ENCODE data around the gene KCNQ1.

The KCNQ1 gene

DNA sequence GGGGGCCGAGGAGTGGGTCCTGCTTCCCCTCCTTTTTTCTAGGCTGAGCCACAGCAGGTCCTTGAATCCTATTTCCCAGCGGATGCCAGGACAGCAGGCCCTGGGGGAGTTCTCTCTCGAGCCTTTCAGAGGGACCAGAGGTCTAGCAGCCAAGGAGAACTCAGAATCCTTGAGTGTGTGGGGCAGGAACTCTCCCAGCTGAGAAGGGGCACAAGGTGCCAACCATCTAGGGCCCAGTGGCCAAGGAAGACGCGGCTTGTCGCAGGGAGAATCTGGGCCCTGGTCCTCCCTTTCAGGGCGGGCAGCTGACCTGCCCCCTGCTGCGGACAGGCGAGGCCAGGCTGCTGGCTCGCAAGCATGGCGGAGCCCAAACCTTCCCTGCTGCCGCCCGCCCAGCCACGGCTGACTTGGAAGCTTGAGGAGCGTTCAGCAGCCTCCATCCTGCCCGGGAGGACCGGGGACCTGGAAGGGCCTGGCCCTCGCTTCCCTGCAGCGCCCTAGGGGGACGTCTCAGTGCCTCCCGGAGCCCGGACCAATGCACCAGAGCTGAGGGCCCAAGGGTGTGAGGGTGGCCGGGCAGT lies 45.2 kb upstream of the KCNQ1 start:
- TF ChIP-seq, protein P1, sequence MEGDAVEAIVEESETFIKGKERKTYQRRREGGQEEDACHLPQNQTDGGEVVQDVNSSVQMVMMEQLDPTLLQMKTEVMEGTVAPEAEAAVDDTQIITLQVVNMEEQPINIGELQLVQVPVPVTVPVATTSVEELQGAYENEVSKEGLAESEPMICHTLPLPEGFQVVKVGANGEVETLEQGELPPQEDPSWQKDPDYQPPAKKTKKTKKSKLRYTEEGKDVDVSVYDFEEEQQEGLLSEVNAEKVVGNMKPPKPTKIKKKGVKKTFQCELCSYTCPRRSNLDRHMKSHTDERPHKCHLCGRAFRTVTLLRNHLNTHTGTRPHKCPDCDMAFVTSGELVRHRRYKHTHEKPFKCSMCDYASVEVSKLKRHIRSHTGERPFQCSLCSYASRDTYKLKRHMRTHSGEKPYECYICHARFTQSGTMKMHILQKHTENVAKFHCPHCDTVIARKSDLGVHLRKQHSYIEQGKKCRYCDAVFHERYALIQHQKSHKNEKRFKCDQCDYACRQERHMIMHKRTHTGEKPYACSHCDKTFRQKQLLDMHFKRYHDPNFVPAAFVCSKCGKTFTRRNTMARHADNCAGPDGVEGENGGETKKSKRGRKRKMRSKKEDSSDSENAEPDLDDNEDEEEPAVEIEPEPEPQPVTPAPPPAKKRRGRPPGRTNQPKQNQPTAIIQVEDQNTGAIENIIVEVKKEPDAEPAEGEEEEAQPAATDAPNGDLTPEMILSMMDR (IDR thresholded peaks at IDR 0.05; ENCODE audit: low read depth, low read length), result no peak
- peak overlapping the region; percentile 59 for H3K4me3 ChIP-seq (ENCODE audit: low read depth, low read length)

DNA sequence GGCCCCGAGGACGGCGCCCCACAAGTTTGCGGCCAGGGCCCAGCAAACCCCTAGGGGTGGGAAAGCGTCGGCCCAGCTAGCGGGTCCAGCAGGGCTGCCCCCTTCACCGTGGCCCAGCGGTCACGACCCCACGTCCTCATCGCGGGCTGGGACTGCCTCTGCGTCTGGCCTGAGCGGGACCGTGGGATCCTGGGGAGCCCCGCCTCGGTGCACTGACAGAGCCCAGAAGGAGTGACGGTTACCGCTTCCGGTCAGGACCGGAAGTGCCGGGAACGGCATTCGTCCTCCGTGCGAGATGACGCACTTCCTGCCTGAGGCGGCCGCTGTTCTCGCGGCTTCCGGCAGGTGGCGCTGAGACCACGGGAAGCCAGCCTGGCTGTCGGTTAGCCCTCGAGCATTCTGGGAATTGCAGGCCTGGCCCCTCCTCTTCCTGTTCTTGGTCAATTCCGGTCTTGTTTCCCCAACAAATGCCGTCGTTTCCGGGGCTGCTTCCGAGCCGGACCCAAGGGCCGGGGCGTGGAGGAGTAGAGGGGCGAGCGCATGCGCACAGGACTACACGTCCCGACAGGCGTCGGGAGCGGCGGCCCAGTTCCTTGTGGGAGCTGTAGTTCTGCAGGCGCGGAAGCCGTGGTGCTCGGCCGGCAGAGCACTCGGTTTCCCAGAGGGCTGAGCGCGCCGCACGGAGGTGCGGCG lies 44.6 kb upstream of the KCNQ1 start, which contains the start of gene TSSC4:
Gene TSSC4 (plus strand): TSS at position 682 of the 693 bp plus-strand sequence. CDS start 1,884 bp downstream, outside the sequence.
- TF ChIP-seq, protein P1 (IDR thresholded peaks at IDR 0.05; ENCODE audit: low read depth, low read length), result peak; percentile 88
- H3K4me3 ChIP-seq (ENCODE audit: low read depth, low read length), result peak within 1 kb of the TSS; percentile 100

DNA sequence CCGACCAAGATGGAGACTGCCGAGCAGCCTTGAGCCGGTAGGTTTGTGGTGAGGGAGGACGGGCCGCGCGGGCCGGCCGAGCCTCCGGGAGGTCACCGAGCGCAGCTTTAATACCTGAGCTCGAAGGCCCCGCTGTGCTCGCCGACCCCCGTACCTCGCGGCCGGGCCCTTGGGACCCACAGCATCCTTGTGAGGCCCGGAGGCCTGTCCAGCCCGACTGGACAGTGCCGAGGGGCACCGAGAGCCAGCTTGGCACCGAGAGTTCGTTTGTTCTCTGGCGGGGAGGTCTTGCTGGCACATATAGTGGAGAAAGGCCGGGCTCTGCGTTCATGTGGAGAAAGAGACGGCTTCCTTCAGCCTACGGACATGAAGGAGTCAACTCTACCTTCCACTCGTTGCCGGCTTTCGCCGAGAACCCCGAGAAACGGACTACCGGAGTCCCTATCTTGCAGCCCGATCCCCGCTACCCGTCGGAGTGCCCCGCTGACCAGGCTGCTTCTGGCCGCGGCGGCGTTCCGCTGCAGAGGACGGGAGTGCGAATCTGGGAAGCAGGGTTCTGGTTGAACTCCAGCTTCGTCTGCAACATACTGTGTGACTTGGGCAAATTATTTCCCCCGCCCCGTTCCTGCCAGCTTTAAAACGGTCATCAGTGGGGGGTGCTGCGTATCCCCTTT lies 43.9 kb upstream of the KCNQ1 start:
- TF ChIP-seq, protein P1 (IDR thresholded peaks at IDR 0.05; ENCODE audit: low read depth, low read length), result no peak
- H3K4me3 ChIP-seq (ENCODE audit: low read depth, low read length), result peak overlapping the region; percentile 100

DNA sequence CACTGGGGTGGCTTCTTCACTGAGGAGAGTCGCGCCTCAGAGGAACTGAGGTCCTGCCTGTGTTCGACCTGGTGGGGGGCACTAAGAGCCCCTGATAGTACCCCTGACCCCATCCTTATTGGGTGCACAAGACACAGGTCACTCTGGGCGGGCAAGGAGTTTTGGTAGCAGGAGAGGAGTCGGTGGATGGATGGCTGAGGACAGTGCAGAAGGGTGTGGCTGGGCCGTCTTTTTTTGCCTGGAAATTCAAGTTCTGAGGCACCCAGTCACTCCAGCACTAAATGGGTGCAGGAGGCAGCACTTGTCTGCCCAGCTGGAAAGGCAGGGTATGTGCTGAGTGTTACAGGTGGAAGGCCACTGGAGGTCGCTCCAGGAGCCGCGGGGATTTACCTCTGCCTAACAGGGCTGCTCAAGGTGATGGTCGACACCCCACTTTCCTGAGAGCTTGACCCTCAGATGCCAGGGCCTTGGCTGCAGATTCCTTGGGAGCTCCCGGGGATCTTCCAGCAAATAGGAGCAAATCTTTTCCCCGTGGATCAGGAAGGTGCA lies 43.3 kb upstream of the KCNQ1 start:
- peak overlapping the region; percentile 100 for H3K4me3 ChIP-seq (ENCODE audit: low read depth, low read length)
- TF ChIP-seq, protein P1 (IDR thresholded peaks at IDR 0.05; ENCODE audit: low read depth, low read length), result no peak

DNA sequence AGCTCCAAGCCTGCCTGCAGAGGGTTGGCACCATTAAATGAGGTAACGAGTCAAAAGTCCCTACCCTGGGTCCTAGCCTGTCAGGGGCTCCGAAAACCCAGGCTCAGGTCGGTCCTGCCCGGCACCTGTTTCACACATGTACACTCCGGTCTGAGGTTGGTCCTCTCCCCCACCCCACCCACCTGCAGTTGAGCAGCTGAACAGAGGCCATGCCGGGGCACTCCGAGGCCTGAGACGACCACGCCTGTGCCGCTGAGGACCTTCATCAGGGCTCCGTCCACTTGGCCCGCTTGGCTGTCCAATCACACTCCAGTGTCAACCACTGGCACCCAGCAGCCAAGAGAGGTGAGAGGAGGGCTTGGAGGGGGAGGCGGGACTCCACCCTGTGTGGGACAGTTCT lies 42.7 kb upstream of the KCNQ1 start:
- H3K4me3 ChIP-seq (ENCODE audit: low read depth, low read length), result peak overlapping the region; percentile 100
- TF ChIP-seq, protein P1 (IDR thresholded peaks at IDR 0.05; ENCODE audit: low read depth, low read length), result no peak

DNA sequence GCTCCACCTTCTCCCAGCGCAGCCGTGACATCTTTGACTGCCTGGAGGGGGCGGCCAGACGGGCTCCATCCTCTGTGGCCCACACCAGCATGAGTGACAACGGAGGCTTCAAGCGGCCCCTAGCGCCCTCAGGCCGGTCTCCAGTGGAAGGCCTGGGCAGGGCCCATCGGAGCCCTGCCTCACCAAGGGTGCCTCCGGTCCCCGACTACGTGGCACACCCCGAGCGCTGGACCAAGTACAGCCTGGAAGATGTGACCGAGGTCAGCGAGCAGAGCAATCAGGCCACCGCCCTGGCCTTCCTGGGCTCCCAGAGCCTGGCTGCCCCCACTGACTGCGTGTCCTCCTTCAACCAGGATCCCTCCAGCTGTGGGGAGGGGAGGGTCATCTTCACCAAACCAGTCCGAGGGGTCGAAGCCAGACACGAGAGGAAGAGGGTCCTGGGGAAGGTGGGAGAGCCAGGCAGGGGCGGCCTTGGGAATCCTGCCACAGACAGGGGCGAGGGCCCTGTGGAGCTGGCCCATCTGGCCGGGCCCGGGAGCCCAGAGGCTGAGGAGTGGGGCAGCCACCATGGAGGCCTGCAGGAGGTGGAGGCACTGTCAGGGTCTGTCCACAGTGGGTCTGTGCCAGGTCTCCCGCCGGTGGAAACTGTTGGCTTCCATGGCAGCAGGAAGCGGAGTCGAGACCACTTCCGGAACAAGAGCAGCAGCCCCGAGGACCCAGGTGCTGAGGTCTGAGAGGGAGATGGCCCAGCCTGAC lies 41.7 kb upstream of the KCNQ1 start:
- no peak overlapping the region for H3K4me3 ChIP-seq (ENCODE audit: low read depth, low read length)
- TF ChIP-seq, protein P1 (IDR thresholded peaks at IDR 0.05; ENCODE audit: low read depth, low read length), result no peak
